Measurements from ENCODE around the gene LTC4S. TPM values are rescaled to one million over a fixed set of nuclear protein-coding genes. Genes with fewer than 3 reads are reported as not detected.
A peak's percentile ranks its signal among the peaks of the same experiment; 100 is the strongest.

LTC4S gene
- total and polyA plus RNA-seq, 4 donors, result 1.3 to 3.3 (median 2.1) TPM

- peak overlapping the region in 1 of 2 donors; percentile 62 for H3K9ac ChIP-seq (ENCODE audit: low read depth in 1 of 2, low read length in 2 of 2)
- TF ChIP-seq REST (IDR thresholded peaks at IDR 0.05), result peak; percentile 75
- peak; percentile 73 for TF ChIP-seq ZBTB33 (IDR thresholded peaks at IDR 0.05)
- TF ChIP-seq NR2F2 (IDR thresholded peaks at IDR 0.05), result peak; percentile 59
- peak in 1 of 2 donors; percentile 76 for TF ChIP-seq EGR1 (IDR thresholded peaks at IDR 0.05; ENCODE audit: low read depth in 2 of 2)
- no peak for TF ChIP-seq TAF1 (conservative IDR thresholded peaks at IDR 0.05)
- TF ChIP-seq SP1 (IDR thresholded peaks at IDR 0.05), result peak; percentile 90
- peak; percentile 89 for TF ChIP-seq FOXA2 (IDR thresholded peaks at IDR 0.05)
- peak; percentile 53 for TF ChIP-seq YY1 (IDR thresholded peaks at IDR 0.05)
- no peak for TF ChIP-seq CTCF (IDR thresholded peaks at IDR 0.05; ENCODE audit: low read depth, low read length, missing input control)
- peak; percentile 95 for TF ChIP-seq ATF3 (IDR thresholded peaks at IDR 0.05)
- peak; percentile 32 to 40 for TF ChIP-seq RAD21 (IDR thresholded peaks at IDR 0.05)
- peak; percentile 90 for TF ChIP-seq FOXA1 (IDR thresholded peaks at IDR 0.05)
- TF ChIP-seq JUND (IDR thresholded peaks at IDR 0.05), result peak; percentile 96 to 99
- TF ChIP-seq RXRA (IDR thresholded peaks at IDR 0.05), result peak; percentile 95 to 97
- peak in 1 of 2 donors; percentile 57 for TF ChIP-seq GABPA (IDR thresholded peaks at IDR 0.05 in 1 of 2, conservative IDR thresholded peaks at IDR 0.05 in 1 of 2)
- TF ChIP-seq HNF4G (IDR thresholded peaks at IDR 0.05), result peak; percentile 23
- no peak for TF ChIP-seq MAX (IDR thresholded peaks at IDR 0.05)
- TF ChIP-seq HNF4A (conservative IDR thresholded peaks at IDR 0.05), result peak; percentile 54 to 72
- H3K27ac ChIP-seq (ENCODE audit: low read depth in 1 of 2, low read length in 2 of 2), result peak overlapping the region; percentile 94 to 99
- peaks cover 28 to 58% (median 36%) of the 10 kb centered on the region in 4 donors for H3K4me1 ChIP-seq (ENCODE audit: control insufficient read depth in 4 of 4, insufficient read depth in 4 of 4, low read length in 3 of 4)
- DNase-seq (ENCODE audit: low spot score), result peak; percentile 83
- WGBS, result 1% methylated on average over 35 of the region's 35 CpGs
- H3K4me3 ChIP-seq (ENCODE audit: low read depth in 1 of 3, low read length in 3 of 3), result peak overlapping the region in 2 of 3 donors; percentile 25 to 92
- no peaks in the 10 kb centered on the region for H3K27me3 ChIP-seq (ENCODE audit: control insufficient read depth in 4 of 4, insufficient read depth in 4 of 4, low read length in 3 of 4)
- no peaks in the 10 kb centered on the region for H3K9me3 ChIP-seq (ENCODE audit: control insufficient read depth in 4 of 4, low read length in 3 of 4)
- H3K36me3 ChIP-seq (ENCODE audit: control insufficient read depth in 4 of 4, insufficient read depth in 3 of 4, low read depth in 1 of 4, low read length in 3 of 4), result peaks cover under 1 to 5% (median 4%) of the 10 kb centered on the region in 4 donors
Measured at GRCh38 chr5:179818746-179819295, 25.0 kb downstream of the LTC4S start.
